Activated CD4-positive, alpha-beta T cell treated with anti-CD3 and anti-CD28 coated beads, Interleukin-2, amount 50 U/mL, for 1 hour (primary cell): ENCODE results near the gene ZNF532.
A peak's percentile ranks its signal among the peaks of the same experiment; 100 is the strongest.
"Not testable (repeated sequence)": the region's sequence is repeated elsewhere in the genome, so short reads cannot be mapped to it uniquely, and the experiment has no call there.

Experiments
- DNase-seq: peaks from one replicate; pipeline ENCODE4 v3.0.0-alpha.2; 2020

The ZNF532 gene, protein sequence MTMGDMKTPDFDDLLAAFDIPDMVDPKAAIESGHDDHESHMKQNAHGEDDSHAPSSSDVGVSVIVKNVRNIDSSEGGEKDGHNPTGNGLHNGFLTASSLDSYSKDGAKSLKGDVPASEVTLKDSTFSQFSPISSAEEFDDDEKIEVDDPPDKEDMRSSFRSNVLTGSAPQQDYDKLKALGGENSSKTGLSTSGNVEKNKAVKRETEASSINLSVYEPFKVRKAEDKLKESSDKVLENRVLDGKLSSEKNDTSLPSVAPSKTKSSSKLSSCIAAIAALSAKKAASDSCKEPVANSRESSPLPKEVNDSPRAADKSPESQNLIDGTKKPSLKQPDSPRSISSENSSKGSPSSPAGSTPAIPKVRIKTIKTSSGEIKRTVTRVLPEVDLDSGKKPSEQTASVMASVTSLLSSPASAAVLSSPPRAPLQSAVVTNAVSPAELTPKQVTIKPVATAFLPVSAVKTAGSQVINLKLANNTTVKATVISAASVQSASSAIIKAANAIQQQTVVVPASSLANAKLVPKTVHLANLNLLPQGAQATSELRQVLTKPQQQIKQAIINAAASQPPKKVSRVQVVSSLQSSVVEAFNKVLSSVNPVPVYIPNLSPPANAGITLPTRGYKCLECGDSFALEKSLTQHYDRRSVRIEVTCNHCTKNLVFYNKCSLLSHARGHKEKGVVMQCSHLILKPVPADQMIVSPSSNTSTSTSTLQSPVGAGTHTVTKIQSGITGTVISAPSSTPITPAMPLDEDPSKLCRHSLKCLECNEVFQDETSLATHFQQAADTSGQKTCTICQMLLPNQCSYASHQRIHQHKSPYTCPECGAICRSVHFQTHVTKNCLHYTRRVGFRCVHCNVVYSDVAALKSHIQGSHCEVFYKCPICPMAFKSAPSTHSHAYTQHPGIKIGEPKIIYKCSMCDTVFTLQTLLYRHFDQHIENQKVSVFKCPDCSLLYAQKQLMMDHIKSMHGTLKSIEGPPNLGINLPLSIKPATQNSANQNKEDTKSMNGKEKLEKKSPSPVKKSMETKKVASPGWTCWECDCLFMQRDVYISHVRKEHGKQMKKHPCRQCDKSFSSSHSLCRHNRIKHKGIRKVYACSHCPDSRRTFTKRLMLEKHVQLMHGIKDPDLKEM (N-terminal part only)

DNA sequence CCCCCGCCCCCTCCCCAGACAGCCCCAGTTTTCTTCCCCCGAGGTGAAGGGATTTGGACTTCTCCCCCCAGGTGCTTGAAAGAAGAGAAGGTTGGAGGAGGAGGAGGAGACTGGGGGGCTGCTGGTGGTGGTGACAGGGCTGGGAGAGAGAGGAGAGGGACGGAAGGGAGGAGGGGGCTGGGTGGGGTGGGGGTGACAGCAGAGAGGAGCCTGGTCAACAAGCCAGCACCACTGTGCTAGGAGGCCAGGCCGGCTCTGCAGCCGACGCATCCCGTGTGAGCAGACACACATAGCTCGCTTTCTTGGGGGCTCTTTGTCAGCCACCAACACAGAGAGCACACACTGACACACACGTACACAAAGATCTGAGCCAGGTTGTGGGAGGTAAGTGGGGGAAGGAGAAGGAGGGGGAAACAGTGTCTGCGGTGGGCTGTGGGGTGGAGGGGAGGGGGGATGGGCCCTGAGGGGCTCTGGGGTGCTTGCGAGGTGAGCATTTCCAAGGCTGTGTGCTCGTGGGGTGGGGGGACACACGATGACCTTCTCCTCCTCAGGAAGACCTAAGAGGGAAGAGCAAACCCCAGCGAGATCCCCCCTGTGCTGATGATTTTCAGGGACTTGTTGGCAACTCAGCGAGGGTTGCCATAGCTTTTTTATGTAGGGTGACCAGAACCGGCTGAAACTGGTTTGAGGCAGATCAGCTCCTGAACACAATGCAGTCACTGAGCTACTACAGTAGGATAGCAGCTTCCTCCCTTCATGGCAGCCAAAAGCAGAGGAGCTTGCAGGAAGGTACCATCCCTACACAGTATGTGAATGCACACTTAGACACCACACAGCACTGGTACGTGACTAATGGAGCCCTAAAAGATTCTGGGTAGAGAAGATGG is at the start of gene ZNF532:
Gene ZNF532 (plus strand): TSS at position 732 of the 887 bp plus-strand sequence. CDS start 53,411 bp downstream, outside the sequence.
- no peak for DNase-seq

DNA sequence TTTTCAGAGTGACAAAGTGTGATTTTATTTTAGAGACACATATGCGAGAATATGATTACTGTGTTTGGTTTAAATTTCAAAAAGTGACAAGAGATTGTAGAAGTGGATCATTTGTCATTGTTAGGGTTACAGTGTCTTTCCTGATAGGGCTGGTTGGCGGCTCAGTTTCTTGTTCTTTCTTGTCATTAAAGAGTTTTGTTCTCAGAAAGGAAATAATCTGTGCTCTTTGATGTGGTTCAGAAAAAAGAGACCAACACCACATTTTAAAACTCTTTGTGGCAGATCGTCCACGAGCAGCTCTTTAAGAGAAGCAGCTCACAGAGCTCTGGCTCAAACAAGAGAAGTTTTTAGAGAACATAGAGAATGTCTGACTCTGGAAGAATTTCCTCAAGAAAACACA is 45.6 kb upstream of the ZNF532 start:
- peak; percentile 12 for DNase-seq

DNA sequence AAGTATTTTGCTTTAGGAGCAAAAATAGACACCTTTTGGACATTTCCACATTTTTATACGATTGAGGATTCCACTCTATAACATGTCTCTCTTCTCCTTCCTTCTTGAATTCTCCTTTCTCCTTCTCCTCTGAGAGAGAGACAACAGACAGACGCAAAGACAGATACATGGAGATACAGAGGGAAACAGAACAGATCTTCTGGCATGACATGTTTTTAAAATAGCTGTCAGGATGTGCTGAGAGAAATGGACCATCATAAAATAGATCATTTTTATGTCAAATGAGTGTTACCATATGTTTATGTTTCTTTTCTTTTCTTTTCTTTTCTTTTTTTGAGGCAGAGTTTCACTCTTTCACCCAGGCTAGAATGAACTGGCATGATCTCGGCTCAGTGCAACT is 44.4 kb upstream of the ZNF532 start:
- DNase-seq = no peak

DNA sequence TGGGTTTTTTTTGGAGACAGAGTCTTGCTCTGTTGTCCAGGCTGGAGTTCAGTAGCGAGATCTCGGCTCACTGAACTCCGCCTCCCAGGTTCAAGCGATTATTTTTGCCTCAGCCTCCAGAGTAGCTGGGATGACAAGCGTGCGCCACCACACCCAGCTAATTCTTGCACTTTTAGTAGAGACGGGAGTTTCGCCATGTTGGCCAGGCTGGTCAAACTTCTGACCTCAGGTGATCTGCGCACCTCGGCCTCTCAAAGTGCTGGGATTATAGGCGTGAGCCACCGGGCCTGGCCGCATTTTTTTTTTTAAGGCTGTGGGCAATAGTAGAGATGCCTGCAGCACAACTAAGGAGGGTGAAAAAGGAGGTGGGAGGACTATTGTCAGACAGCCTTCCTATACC is 41.7 kb upstream of the ZNF532 start:
- DNase-seq = no peak

DNA sequence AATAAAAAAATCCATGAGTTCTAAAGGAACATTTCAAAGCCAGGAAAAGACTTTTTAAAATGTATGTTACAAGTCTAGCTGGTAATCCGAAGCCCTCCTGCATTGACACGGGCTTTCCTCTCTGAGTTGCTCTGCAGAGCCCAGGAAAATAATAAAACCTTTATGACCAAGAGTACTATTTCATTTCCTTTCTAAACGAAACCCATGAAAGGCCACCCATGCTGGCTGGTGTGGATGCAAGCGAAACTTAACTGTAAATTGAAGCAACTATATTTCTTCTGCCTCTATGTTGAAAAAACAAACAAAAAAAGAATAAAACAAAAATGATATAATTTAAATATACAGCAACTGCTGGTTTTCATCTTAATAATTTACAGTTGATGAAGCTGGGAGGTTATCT is 41.3 kb upstream of the ZNF532 start:
- no peak for DNase-seq

DNA sequence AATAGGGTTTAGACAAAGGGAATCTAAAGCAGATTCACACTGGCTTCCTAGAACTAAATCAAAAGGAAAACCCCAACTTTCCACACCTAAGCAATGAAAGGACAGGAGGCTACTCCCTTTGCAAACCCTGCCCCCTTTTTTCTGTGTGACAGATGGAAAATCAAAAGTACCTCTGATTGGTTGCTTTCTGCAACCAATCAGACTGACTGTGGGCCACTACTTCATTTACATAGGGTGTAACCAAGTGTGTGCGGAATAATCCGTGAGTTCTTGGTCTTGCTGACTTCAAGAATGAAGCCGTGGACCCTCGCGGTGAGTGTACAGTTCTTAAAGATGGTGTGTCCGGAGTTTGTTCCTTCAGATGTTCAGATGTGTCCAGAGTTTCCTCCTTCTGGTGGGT is 37.8 kb upstream of the ZNF532 start:
- not testable (repeated sequence) for DNase-seq

DNA sequence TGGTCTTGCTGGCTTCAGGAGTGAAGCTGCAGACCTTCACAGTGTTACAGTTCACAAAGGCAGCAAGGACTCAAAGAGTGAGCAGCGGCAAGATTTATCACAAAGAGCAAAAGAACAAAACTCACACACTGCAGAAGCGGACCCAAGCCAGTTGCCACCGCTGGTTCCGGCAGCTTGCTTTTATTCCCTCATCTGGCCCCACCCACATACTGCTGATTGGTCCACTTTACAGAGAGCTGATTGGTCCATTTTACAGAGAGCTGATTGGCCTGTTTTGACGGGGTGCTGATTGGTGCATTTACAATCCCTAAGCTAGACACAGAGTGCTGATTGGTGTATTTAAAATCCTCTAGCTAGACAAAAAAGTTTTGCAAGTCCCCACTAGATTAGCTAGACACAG is 37.2 kb upstream of the ZNF532 start:
- DNase-seq = no peak

DNA sequence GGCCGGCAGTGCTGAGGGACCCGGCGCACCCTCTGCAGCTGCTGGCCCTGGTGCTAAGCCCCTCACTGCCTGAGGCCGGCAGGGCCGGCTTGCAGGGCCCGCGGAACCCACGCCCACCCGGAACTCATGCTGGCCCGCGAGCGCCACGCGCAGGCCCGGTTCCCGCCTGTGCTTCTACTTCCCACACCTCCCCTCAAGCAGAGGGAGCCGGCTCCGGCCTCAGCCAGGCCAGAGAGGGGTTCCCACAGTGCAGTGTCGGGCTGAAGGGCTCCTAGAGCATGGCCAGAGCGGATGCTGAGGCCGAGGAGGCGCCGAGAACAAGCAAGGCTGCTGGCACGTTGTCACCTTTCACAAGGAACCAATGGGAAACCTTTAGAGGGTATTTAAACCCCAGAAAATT is 36.8 kb upstream of the ZNF532 start:
- no peak for DNase-seq

DNA sequence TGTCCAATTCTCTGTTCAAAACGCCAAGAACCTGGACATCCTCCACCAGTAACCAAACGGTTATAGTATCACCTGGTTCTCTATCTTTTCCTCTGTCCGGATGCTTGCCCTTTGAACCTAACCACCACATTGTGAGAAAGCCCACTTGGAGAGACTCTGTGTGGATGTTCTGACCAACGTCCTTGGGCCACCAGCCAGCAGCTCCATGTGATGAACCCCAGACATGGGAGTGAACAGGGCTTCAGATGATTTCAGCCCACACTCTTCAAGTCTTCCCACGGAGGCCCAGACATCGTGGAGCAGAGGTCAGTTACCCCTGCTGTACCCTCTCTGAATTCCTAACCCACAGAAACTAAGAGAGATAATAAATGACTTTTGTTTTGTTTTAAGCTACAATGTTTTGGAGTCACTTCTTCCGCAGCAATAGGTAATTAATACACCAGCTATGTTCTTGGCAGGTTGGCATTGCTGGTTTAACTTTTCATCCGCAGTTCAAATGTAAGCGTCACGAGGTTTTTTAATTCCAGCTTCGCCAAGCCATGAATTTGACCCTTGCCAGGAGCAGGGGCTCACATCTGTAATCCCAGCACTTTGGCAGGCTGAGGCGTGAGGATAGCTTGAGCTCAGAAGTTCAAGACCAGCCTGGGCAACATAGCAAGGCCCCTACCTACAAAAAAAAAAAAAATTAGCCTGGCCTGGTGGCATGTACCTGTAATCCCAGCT is 36.1 kb upstream of the ZNF532 start:
- no peak for DNase-seq

DNA sequence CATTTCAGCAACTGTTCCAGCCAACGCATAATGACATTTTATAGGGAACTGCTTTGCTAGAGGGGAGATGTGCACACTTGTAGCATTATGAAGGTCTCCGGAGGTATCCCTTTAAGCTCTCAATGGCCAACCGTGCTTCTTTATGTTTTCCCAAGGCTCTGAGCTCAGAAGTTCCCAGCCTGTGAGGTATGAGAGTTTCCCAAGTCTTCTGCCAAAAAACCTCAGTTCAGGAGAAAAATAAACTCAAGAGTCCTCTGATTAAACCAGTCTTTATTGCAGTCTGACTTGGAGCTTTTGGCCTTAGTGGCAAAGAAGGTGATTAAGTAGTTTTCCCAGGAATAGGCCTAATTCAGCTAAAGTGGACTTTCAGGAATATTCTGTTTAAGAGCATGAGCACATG is 35.4 kb upstream of the ZNF532 start:
- DNase-seq = no peak

DNA sequence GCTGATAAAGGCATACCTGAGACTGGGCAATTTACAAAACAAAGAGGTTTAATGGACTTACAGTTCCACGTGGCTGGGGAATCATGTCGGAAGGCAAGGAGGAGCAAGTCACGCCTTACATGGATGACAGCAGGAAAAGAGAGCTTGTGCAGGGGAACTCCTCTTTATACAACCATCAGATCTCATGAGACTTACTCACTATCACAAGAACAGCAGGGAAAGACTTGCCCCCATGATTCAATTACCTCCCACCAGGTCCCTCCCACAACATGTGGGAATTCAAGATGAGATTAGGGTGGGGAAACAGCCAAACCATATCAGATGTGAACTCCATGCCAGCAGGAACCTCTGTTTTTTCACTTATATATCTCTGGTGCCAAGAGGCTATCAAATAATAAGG is 34.8 kb upstream of the ZNF532 start:
- not testable (repeated sequence) for DNase-seq

DNA sequence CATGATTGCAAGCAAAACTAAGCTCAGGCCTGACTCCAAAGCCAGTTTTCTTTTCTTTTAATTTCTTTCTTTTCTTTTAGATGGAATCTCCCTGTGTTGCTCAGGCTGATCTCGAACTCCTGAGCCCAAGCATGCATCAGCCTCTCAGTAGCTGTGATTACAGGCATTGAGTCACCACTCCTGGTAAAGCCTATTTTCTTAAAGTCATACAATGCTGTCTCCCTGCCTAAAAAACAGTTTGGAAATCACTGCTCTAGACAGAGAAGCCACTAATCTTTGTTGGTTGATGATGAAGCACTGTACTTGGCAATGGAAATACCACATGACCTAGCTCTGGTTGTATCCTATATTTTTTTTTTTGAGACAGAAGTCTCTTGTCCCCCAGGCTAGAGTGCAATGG is 33.1 kb upstream of the ZNF532 start:
- no peak for DNase-seq

DNA sequence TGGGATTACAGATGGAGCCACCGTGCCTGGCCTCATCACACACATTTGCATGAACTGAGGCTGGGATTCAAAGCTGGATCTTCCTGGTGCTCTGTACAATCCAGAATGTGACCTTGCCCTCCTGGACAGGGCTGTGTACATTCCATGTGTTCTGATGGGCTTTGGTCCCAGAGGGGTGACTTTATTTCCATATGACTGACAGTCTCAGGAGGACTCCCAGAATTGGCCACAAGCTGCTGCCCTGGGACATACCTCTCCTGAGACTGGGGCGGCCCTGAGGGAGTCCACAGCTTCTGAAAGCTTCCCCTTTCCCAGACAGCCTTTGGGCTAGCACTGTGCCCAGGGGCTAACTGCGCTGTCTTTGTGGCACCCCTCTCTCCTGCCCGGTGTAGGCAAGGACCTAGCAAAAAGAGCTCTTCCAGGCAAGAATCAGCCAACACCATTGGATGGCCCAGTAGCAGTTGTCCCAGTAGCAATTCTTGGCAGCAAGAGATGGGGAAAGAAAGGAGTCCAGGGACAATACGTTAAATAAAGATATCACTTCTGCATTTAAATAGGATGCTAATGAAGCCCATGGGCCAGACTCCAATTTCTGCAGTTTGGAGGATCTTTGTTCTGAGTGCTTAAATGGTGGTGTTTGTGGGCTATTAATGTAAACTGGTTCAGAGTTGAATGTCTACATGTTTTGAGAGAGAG is 26.4 kb upstream of the ZNF532 start:
- no peak for DNase-seq

DNA sequence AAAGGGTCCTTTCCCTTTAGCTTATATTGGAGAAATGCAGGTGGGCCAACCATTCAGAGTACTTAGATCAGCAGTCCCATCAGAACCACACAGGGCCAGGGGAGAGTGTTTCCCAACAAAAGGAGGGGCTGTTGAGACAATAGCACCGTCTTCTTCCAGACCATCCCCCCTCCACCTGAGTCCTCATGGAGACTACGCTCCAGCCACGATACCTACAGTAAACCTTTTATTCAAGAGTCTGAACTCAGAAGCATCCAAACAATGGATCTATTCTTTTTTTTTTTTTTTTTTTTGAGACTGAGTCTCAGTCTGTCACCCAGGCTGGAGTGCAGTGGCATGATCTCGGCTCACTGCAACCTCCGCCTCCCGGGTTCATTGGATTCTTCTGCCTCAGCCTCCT is 25.7 kb upstream of the ZNF532 start:
- no peak for DNase-seq

DNA sequence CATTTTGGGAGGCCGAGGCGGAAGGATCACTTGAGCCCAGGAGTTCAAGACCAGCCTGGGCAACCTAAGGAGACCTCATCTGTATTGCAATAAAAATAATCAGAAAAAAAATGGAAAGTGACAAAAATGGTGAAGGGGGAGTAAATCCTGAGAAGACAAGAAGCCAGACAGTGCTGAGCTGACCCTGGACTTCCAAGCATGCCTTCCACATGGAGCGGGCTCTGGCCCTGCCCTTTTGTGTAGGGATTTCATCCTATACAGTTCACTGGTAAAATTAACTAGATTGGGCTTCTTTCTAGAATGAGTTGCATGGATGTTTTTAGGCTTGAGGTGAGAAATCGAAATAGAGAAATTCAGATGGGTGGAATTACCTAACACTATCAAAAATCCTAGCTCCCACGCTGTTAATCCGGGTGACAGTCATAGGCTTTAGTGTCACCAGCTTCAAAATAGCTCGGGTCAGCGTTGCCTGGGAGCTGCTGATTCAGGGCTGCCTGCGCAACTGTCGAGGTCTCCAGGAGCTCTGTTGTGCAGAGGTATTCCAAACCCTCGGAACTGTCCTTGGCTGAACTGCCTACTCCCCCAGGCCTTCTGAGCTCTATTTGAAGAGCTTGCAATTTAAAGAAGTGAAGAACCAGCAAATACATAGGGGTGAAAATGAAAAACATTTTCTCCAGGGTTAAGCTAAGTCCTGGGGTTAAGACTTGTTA is 21.5 kb upstream of the ZNF532 start:
- DNase-seq = no peak

DNA sequence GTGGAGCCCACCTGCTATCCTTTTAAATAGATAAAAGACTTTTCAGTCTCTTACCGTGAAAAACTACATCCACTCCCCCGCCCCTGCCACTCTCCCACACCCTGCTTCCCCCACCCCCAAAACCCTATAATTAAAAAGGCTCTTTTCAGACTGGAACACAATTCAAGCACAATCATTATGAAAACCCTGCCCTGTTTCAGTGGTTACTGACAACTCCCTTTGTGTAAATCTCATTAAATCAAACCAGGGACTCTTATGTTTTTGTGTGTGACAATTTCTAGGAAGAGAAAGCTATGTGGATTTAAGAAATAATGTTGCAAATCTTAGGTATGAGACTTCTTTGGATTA is 21.0 kb upstream of the ZNF532 start:
- DNase-seq = no peak

DNA sequence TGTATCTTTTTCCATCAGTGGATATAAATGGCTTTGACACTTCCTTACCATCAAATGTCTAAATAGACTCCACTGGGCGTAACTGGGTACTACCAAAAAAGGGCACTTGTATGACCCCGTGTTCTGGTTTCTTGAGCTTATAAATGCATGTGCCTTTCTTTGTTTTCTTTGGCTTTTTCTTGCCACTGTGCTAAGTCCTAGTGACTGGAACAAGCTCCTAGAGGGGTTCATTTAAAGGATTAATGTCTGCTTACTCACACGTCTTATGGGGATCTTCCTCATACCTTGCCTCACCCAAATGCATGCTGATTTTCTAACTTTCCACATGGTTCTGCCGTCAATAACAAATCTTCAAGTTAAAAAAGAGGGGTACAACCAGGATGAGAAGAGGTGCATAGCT is 19.8 kb upstream of the ZNF532 start:
- no peak for DNase-seq

DNA sequence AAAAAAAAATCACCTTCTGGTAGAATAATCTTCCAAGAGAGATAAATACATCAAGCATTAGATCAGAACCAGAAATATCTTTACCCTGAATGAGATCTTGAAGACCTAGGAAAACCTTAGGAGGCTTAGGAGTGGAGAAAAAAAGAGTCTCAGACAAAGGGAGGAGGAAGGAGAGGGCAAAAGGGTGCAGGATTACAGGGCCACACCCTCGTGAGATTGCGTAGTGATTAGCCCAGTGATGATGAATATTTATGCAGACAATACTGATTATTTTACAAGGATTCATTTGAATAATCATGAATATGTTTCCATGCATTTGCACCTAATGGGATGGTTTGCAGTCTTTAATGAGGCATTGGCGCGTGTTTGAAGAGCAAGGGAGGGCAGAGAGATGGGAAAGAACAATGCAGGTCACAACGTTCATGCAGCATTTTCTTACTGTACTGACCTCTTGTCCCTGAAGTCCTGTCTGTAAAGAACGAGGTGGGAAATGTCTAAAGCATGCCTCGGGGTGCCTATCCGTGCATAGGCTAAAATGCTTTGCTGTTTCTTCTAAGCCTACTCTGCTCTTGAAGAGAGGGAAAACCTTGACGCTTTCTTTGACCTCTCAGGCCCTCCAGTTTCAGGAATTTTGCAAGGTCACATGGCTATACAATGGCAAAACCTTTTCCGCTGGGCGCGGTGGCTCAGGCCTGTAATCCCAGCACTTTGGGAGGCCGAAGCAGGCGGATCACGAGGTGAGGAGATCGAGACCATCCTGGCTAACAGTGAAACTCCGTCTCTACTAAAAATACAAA is 18.6 kb upstream of the ZNF532 start:
- DNase-seq = no peak

DNA sequence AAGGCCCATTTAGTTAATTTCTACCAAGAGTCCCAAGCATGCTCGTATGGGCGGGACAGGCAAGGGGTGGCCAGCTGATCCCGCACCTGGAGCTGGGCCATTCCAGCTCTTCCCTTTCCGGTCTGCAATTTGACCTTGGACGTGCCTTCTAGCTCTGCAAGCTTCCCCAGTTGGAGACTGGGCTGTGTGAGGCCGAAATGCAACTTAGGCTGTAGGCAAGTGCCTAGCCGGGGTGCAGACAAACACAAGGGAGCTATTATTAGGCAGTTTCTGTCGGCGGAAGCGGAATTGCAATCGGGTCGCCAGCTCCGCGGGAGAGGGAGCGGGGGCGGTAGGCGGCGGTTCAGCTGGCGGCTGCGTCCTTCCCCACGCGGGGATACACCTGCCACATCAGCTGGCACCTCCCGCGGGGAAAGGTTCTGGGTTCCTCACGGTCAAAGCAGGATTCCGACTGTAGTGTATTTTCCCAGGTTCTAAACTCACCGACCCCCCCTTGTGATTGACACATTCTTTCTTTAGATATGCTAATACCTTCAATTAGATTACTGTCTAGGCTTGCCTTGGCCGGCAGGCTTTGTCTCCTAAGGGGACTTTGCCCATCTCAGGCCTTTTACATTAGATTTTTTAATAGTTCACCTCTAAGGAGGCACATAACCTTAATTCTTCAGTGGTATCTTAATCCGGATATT is 17.1 kb upstream of the ZNF532 start:
- no peak for DNase-seq
